Psoas muscle (tissue), 8 donors: Measurements from ENCODE around the gene TBC1D5. TPM values are rescaled to one million over a fixed set of nuclear protein-coding genes. Genes with fewer than 3 reads are reported as not detected.

ENCODE experiments used
- ATAC-seq, 4 donors: fragments of 200-7000 bp; cut with Tn5 transposase; one replicate each; pipeline ENCODE4 v1.9.1; 2020; ENCODE audit warnings: moderate library complexity in 3 of 4, mild to moderate bottlenecking in 2 of 4
- DNase-seq, 2 donors: peaks; one replicate each; pipeline ENCODE4 v3.0.0-alpha.2; 2020
- H3K27ac ChIP-seq: fragments of 200-600 bp; one replicate; pipeline ENCODE4 v1.8.0; 2022
- H3K27me3 ChIP-seq, 3 donors: fragments of 200-600 bp in 1 of 3; one replicate each; pipeline versions ENCODE4 v1.6.1 to v1.8.0; 2013 to 2022; ENCODE audit warnings: low read length in 2 of 3, mild to moderate bottlenecking in 2 of 3, moderate library complexity in 1 of 3; ENCODE audit not compliant: insufficient read depth in 3 of 3
- H3K36me3 ChIP-seq, 2 donors: fragments of 200-600 bp in 1 of 2; one replicate each; pipeline versions ENCODE4 v1.6.1 to v1.8.0; 2013 to 2022; ENCODE audit warnings: low read depth in 1 of 2, mild to moderate bottlenecking in 1 of 2, moderate library complexity in 1 of 2; ENCODE audit not compliant: insufficient read depth in 1 of 2
- H3K4me1 ChIP-seq: fragments of 200-600 bp; one replicate; pipeline ENCODE4 v1.8.0; 2022
- H3K4me3 ChIP-seq: fragments of 200-600 bp; one replicate; pipeline ENCODE4 v1.8.0; 2022; ENCODE audit warnings: mild to moderate bottlenecking
- H3K9me3 ChIP-seq: fragments of 200-600 bp; one replicate; pipeline ENCODE4 v1.8.0; 2022
- CTCF ChIP-seq: fragments of 200-600 bp; IDR thresholded peaks from one replicate; pipeline ENCODE4 v1.8.0; 2022; ENCODE audit warnings: antibody characterized with exemption
- WGBS, 3 donors: extraction: QIAGEN DNeasy Blood & Tissue Kit; methylation state at CpG; one replicate each; pipeline versions ENCODE4 v1.1.6 to v1.1.7; 2013; 5-methylcytosine and 5-hydroxymethylcytosine counted together
- intact Hi-C, 2 donors: fragments of 100-400 bp; cut with DNase I; formaldehyde crosslinking; loops; one replicate each; pipeline versions ENCODE4 v1.11.0 to v1.14.2; 2022
- polyA plus RNA-seq, 3 donors: library from polyadenylated mRNA; stranded (reverse); fragments of 200-250 nt; gene quantifications; one replicate each; pipeline ENCODE4 v1.2.3, GENCODE V29; 2013
- total RNA-seq, 4 donors: library from RNA; stranded (reverse); fragmentation: NEBNext Ultra II Directional in 2 of 4; extraction: Animal tissue kit (Norgen Biotek cat#: 25700) in 2 of 4; gene quantifications; one replicate each; pipeline versions ENCODE4 v1.2.1 to v1.2.4, GENCODE V29; 2021 to 2023
- donor health status: healthy with polysubstance abuse.
- donor health status: DM: no; HTN: no; CAD: no; lungs with moderate emphysema.
- donor health status: Bipolar disorder and iron deficiency.
- donor health status: healthy.
- donor health status: DM: yes; HTN: yes; CAD: no.
- donor health status: DM: no; HTN: no; CAD: no.
- donor health status: DM: no; HTN: no; CAD: no.
- donor health status: DM: yes; HTN: yes; CAD: no.

Gene TBC1D5
- total and polyA plus RNA-seq, 7 donors: 4.3 to 20.4 (median 13.3) TPM

GRCh38 chr3:17138246-17139039, 604.0 kb downstream of the TBC1D5 start:
- H3K4me3 ChIP-seq: no peak overlapping the region
- H3K36me3 ChIP-seq: no peaks in the 10 kb centered on the region
- ATAC-seq (no peak), DNase-seq (peak in 1 of 2 donors; percentile 19)
- no peak for TF ChIP-seq CTCF
- no peak overlapping the region for H3K27ac ChIP-seq
- peaks cover 12% of the 10 kb centered on the region for H3K4me1 ChIP-seq
- H3K9me3 ChIP-seq: no peaks in the 10 kb centered on the region
- 85 to 95% (median 87%) methylated on average over 7 of the region's 7 CpGs for WGBS, 3 donors
- intact Hi-C loops: loop anchor here (2.0 to 10.0 kb wide), 2 partner anchors 44 to 94 kb away; no protein-coding TSS in a partner anchor
- H3K27me3 ChIP-seq: no peaks in the 10 kb centered on the region

GRCh38 chr3:17137321-17137826, 605.1 kb downstream of the TBC1D5 start:
- WGBS, 3 donors: 85 to 99% (median 94%) methylated on average over 5 of the region's 5 CpGs
- Histone ChIP-seq H3K27ac (no peak overlapping the region), H3K4me1 (peaks cover 11% of the 10 kb centered on the region), H3K36me3 (no peaks in the 10 kb centered on the region), H3K9me3 (no peaks in the 10 kb centered on the region), H3K27me3 (no peaks in the 10 kb centered on the region), H3K4me3 (no peak overlapping the region)
- no peak for TF ChIP-seq CTCF
- intact Hi-C loops: loop anchor here in 1 of 2 donors (10.0 kb wide), 1 partner anchor 93 kb away; no protein-coding TSS in a partner anchor
- peak in 1 of 2 donors; percentile 23 for DNase-seq
- no peak for ATAC-seq

DNA sequence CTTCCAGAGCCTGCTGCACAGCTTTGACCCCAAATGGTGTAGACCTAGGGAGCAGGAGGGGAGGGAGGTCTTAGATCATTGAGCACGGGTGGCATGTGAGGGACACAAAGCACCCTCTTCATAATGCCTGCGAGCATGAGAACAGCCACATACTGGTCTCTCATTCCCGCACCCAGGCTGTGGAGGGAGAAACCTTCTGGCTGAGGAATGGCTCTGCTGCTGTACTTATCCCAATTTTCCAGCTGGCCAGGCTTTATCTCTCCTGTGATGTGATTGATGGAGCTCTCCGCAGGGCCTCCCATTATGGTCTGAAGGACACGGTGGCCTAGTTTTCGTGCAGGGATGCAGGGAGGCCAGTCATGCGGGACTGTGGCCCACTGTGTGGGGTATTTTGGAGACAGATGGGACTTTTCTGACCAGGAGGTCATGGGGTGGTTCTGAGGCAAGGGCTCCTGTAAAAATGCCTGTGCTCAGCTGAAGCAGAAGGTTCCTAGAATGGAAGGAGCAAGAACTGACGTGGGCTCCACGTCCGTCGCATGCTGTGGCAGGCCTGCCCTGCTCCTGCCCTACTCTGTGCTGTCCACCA, 606.2 kb downstream of the TBC1D5 start:
- Histone ChIP-seq H3K9me3 (no peaks in the 10 kb centered on the region), H3K27me3 (no peaks in the 10 kb centered on the region), H3K4me3 (no peak overlapping the region), H3K27ac (no peak overlapping the region), H3K4me1 (peaks cover 7% of the 10 kb centered on the region), H3K36me3 (no peaks in the 10 kb centered on the region)
- WGBS, 3 donors: 67 to 73% (median 68%) methylated on average over 11 of the region's 11 CpGs
- intact Hi-C loops: loop anchor here in 1 of 2 donors (10.0 kb wide), 1 partner anchor 91 kb away; no protein-coding TSS in a partner anchor
- TF ChIP-seq CTCF: no peak
- DNase-seq (peak in 1 of 2 donors; percentile 35), ATAC-seq (no peak)

DNA sequence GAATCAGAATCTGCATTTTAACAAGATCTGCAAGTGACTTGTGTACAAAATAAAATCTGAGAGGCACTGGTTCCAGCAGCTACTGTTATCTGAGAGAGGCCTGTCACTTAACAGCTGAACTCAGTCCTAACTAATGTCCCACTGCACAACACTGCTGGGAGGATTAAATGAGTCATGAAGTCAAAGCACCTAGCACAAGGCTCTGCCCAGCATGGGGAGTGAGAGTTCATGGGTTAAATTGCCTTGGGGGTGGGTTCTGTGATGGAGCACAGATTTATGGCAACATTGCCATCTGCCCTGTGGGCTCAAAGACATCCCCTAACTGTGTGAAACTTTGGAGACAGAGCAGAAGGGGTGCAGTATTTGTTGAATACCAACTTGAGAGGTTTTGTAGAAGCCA, 606.7 kb downstream of the TBC1D5 start:
- no peak for ATAC-seq
- intact Hi-C loops: loop anchor here in 1 of 2 donors (10.0 kb wide), 1 partner anchor 91 kb away; no protein-coding TSS in a partner anchor
- Histone ChIP-seq H3K9me3 (no peaks in the 10 kb centered on the region), H3K36me3 (no peaks in the 10 kb centered on the region), H3K4me1 (peaks cover 4% of the 10 kb centered on the region), H3K4me3 (no peak overlapping the region), H3K27me3 (no peaks in the 10 kb centered on the region), H3K27ac (no peak overlapping the region)
- no peak for TF ChIP-seq CTCF
- no peak for DNase-seq
